ENCODE data around the gene COLEC11. TPM values are rescaled to one million over a fixed set of nuclear protein-coding genes. Genes with fewer than 3 reads are reported as not detected.

Gene COLEC11
- total RNA-seq, 1 experiment from 2014 or later = 0.77 TPM

DNA sequence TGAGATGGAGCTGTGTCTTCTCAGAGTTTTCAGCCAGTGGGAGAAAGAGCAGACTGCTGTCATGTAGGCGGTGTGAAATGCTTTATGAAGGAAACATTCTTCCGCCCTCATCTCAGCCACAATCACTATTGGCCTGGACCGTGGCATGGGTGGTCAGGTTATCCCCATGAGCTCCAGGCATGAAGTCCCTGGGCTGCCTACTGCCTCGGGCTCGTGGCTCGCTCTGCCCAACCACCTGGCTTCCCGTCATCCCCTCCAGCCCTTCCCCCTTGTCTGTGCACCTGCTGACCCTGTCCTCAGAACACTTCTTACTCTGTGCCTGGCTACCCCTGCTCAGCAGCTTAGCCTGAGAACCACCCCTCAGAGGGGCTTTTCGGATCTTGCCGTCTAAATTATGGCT is 15.5 kb downstream of the COLEC11 start:
- Histone ChIP-seq H3K4me3 (ENCODE audit: low read depth, low read length, poor library complexity, severe bottlenecking) (no peak overlapping the region), H3K36me3 (ENCODE audit: insufficient read depth, low read length, poor library complexity, severe bottlenecking) (no peaks in the 10 kb centered on the region), H3K4me1 (ENCODE audit: insufficient read depth, low read length, poor library complexity, severe bottlenecking) (no peaks in the 10 kb centered on the region), H3K27ac (ENCODE audit: low read depth, low read length, poor library complexity, severe bottlenecking) (no peak overlapping the region), H3K27me3 (replicated peaks; ENCODE audit: insufficient read depth, low read depth, low read length, poor library complexity) (no peaks in the 10 kb centered on the region), H3K9me3 (ENCODE audit: low read depth, low read length, poor library complexity, severe bottlenecking) (no peaks in the 10 kb centered on the region)
- DNase-seq (ENCODE audit: low spot score) = no peak
- no TSS peak for BruUV-seq (replicated peaks)
- POLR2A ChIA-PET (ENCODE audit: low non-redundant PET) = no interaction called here
- CTCF ChIA-PET = no interaction called here
- intact Hi-C loops (cut with micrococcal nuclease; ENCODE audit: unreplicated experiment) = no loop called here
- no peak for TF ChIP-seq EZH2 (IDR thresholded peaks at IDR 0.05; ENCODE audit: borderline replicate concordance, low read depth, low read length, poor library complexity, severe bottlenecking)
- TF ChIP-seq, protein P1, sequence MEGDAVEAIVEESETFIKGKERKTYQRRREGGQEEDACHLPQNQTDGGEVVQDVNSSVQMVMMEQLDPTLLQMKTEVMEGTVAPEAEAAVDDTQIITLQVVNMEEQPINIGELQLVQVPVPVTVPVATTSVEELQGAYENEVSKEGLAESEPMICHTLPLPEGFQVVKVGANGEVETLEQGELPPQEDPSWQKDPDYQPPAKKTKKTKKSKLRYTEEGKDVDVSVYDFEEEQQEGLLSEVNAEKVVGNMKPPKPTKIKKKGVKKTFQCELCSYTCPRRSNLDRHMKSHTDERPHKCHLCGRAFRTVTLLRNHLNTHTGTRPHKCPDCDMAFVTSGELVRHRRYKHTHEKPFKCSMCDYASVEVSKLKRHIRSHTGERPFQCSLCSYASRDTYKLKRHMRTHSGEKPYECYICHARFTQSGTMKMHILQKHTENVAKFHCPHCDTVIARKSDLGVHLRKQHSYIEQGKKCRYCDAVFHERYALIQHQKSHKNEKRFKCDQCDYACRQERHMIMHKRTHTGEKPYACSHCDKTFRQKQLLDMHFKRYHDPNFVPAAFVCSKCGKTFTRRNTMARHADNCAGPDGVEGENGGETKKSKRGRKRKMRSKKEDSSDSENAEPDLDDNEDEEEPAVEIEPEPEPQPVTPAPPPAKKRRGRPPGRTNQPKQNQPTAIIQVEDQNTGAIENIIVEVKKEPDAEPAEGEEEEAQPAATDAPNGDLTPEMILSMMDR (conservative IDR thresholded peaks at IDR 0.05; ENCODE audit: low read depth, low read length) = no peak

DNA sequence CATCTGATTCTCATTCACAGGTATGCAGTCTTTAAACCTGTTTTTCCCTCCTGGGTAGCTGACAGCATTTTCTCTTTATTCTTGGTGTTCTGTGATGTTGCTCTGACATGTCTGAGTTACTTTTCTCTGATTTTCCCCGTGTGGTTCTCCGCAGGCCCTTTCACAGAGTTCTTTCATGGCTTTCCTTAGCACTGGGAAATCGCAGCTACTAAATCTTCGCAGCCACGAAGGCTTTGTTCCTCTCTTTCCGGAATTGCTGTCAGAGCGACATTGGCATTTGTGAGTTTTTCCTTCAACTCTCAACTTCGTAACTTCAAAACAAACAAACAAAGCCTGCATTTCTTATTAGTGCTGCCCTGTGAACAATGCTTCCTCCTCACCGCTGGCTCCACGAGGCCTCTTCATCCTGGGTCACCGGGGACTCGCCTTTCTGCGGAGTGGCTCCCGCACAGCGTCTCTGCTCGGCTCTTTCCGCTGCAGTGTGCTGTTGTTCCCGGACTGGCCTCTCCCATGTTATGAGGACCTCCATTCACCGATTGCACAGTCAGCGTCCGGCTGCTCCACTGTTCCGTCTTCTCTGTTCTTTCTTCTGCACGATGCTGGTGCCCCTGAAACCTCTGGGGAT is 16.1 kb downstream of the COLEC11 start:
- Histone ChIP-seq H3K4me1 (ENCODE audit: insufficient read depth, low read length, poor library complexity, severe bottlenecking) (no peaks in the 10 kb centered on the region), H3K9me3 (ENCODE audit: low read depth, low read length, poor library complexity, severe bottlenecking) (no peaks in the 10 kb centered on the region), H3K4me3 (ENCODE audit: low read depth, low read length, poor library complexity, severe bottlenecking) (no peak overlapping the region), H3K27ac (ENCODE audit: low read depth, low read length, poor library complexity, severe bottlenecking) (no peak overlapping the region), H3K27me3 (replicated peaks; ENCODE audit: insufficient read depth, low read depth, low read length, poor library complexity) (no peaks in the 10 kb centered on the region), H3K36me3 (ENCODE audit: insufficient read depth, low read length, poor library complexity, severe bottlenecking) (no peaks in the 10 kb centered on the region)
- intact Hi-C loops (cut with micrococcal nuclease; ENCODE audit: unreplicated experiment) = no loop called here
- TF ChIP-seq, protein P1 (conservative IDR thresholded peaks at IDR 0.05; ENCODE audit: low read depth, low read length) = no peak
- TF ChIP-seq EZH2 (IDR thresholded peaks at IDR 0.05; ENCODE audit: borderline replicate concordance, low read depth, low read length, poor library complexity, severe bottlenecking) = no peak
- CTCF ChIA-PET = no interaction called here
- BruUV-seq (replicated peaks) = no TSS peak
- POLR2A ChIA-PET (ENCODE audit: low non-redundant PET) = no interaction called here
- DNase-seq (ENCODE audit: low spot score) = no peak

DNA sequence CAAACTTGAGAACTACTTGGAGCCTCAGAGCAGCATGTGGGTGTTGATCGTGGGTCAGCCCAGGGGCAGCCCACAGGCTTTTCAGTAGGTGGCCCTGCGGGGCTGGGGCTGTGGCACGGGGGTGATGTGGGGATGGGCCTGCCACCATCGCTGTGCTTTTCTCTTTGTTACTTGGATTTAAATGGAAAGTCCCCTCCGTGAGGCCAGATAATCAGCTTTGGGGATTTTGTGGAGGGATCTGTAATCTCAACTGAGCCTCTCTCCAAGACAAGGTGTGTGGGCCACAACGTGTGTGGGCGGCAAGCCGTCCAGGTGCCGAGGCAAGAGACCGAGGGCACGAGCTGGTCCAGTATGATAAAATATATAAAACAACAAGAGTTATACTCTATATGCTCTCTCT is 16.7 kb downstream of the COLEC11 start:
- BruUV-seq (replicated peaks) = no TSS peak
- no peaks in the 10 kb centered on the region for H3K36me3 ChIP-seq (ENCODE audit: insufficient read depth, low read length, poor library complexity, severe bottlenecking)
- no peak for DNase-seq (ENCODE audit: low spot score)
- intact Hi-C loops (cut with micrococcal nuclease; ENCODE audit: unreplicated experiment) = no loop called here
- CTCF ChIA-PET = no interaction called here
- no peaks in the 10 kb centered on the region for H3K9me3 ChIP-seq (ENCODE audit: low read depth, low read length, poor library complexity, severe bottlenecking)
- no peaks in the 10 kb centered on the region for H3K4me1 ChIP-seq (ENCODE audit: insufficient read depth, low read length, poor library complexity, severe bottlenecking)
- H3K4me3 ChIP-seq (ENCODE audit: low read depth, low read length, poor library complexity, severe bottlenecking) = no peak overlapping the region
- POLR2A ChIA-PET (ENCODE audit: low non-redundant PET) = no interaction called here
- TF ChIP-seq, protein P1 (conservative IDR thresholded peaks at IDR 0.05; ENCODE audit: low read depth, low read length) = no peak
- no peak for TF ChIP-seq EZH2 (IDR thresholded peaks at IDR 0.05; ENCODE audit: borderline replicate concordance, low read depth, low read length, poor library complexity, severe bottlenecking)
- H3K27me3 ChIP-seq (replicated peaks; ENCODE audit: insufficient read depth, low read depth, low read length, poor library complexity) = no peaks in the 10 kb centered on the region
- no peak overlapping the region for H3K27ac ChIP-seq (ENCODE audit: low read depth, low read length, poor library complexity, severe bottlenecking)

Data from A673 (cell line).